SK-N-MC (cell line): ENCODE data around the gene DLG5.

Source experiments
- EZH2 ChIP-seq: fragments of 200-600 bp; sonication (generic); IDR thresholded peaks from one replicate; pipeline ENCODE4 v1.6.1; 2017; ENCODE audit warnings: antibody characterized with exemption
- FOXP2 ChIP-seq: optimal IDR thresholded peaks from 2 replicates; pipeline ENCODE3; 2011; ENCODE audit warnings: mild to moderate bottlenecking, moderate library complexity; ENCODE audit not compliant: insufficient read depth; ENCODE audit errors: extremely low read length, control extremely low read depth
- POLR2AphosphoS5 ChIP-seq: IDR thresholded peaks from 2 replicates; pipeline ENCODE4 v1.6.1; 2012; ENCODE audit warnings: mild to moderate bottlenecking, low read depth, low read length, borderline replicate concordance

- no peak for TF ChIP-seq EZH2
- no peak for TF ChIP-seq POLR2AphosphoS5
- TF ChIP-seq FOXP2: no peak
Observed at GRCh38 chr10:77921395-77921794, 5.2 kb downstream of the DLG5 start.
